HL-60/S4 treated with phorbol 12-myristate 13-acetate at 8.2 ng/mL for 4 days and 3 days (cell line): Measurements from ENCODE around the gene KRTAP15-1.

Experiments used
- in situ Hi-C: fragments of 300-500 bp; cut with MboI; formaldehyde crosslinking; loops from 2 replicates; pipeline ENCODE4 v1.15.0; 2022; ENCODE audit warnings: low sequenced_read_pairs

Gene KRTAP15-1

GRCh38 chr21:30439975-30440374 is at the start of gene KRTAP15-1:
KRTAP15-1 (plus strand) TSS chr21:30440275; CDS start chr21:30440328, 53 bp downstream.
- in situ Hi-C loops: no loop called here

- in situ Hi-C loops: no loop called here
Measured at GRCh38 chr21:30391492-30392025, 48.5 kb upstream of the KRTAP15-1 start.

- in situ Hi-C loops: no loop called here
Measured at GRCh38 chr21:30395731-30396130, 44.3 kb upstream of the KRTAP15-1 start, which contains the start of gene KRTAP13-1. KRTAP13-1 (plus strand) TSS chr21:30396031; CDS start chr21:30396087, 56 bp downstream.

- in situ Hi-C loops: no loop called here
Measured at GRCh38 chr21:30408782-30409494, 31.1 kb upstream of the KRTAP15-1 start.

GRCh38 chr21:30415993-30416392 is 24.1 kb upstream of the KRTAP15-1 start:
- in situ Hi-C loops: no loop called here

GRCh38 chr21:30425826-30426225 is 14.2 kb upstream of the KRTAP15-1 start, which contains the start of gene KRTAP13-3:
KRTAP13-3 (minus strand) TSS chr21:30425926; CDS start chr21:30425912, 14 bp downstream.
- in situ Hi-C loops: no loop called here

GRCh38 chr21:30426731-30427130 is 13.3 kb upstream of the KRTAP15-1 start:
- in situ Hi-C loops: no loop called here

- in situ Hi-C loops: no loop called here
Measured at GRCh38 chr21:30430170-30430655, 9.9 kb upstream of the KRTAP15-1 start, which contains the start of gene KRTAP13-4. KRTAP13-4 (plus strand) TSS chr21:30430220; CDS start chr21:30430276, 56 bp downstream.

GRCh38 chr21:30434033-30434631 is 5.9 kb upstream of the KRTAP15-1 start:
- in situ Hi-C loops: no loop called here

GRCh38 chr21:30437010-30437565 is 3.0 kb upstream of the KRTAP15-1 start:
- in situ Hi-C loops: no loop called here

GRCh38 chr21:30443226-30443625 is 3.2 kb downstream of the KRTAP15-1 start:
- in situ Hi-C loops: no loop called here

- in situ Hi-C loops: no loop called here
Measured at GRCh38 chr21:30444204-30444603, 4.1 kb downstream of the KRTAP15-1 start.

- in situ Hi-C loops: no loop called here
Measured at GRCh38 chr21:30447056-30447455, 7.0 kb downstream of the KRTAP15-1 start.

- in situ Hi-C loops: no loop called here
Measured at GRCh38 chr21:30448514-30448913, 8.4 kb downstream of the KRTAP15-1 start.

GRCh38 chr21:30463713-30464112 is 23.6 kb downstream of the KRTAP15-1 start:
- in situ Hi-C loops: no loop called here

GRCh38 chr21:30468900-30469714 is 29.0 kb downstream of the KRTAP15-1 start:
- in situ Hi-C loops: no loop called here

GRCh38 chr21:30478004-30478403 is 37.9 kb downstream of the KRTAP15-1 start:
- in situ Hi-C loops: no loop called here

GRCh38 chr21:30479259-30479658 is 39.2 kb downstream of the KRTAP15-1 start:
- in situ Hi-C loops: no loop called here

- in situ Hi-C loops: no loop called here
Measured at GRCh38 chr21:30480145-30480544, 40.1 kb downstream of the KRTAP15-1 start, which contains the start of gene KRTAP19-1. KRTAP19-1 (minus strand) TSS chr21:30480367; CDS start chr21:30480317, 50 bp downstream.

- in situ Hi-C loops: no loop called here
Measured at GRCh38 chr21:30482130-30482529, 42.1 kb downstream of the KRTAP15-1 start.
